ENCODE data around the gene IWS1.
A peak's percentile ranks its signal among the peaks of the same experiment; 100 is the strongest.

Gene IWS1

GRCh38 chr2:127486247-127487058 is 39.8 kb downstream of the IWS1 start:
- no peak for DNase-seq

GRCh38 chr2:127485694-127486071 is 40.6 kb downstream of the IWS1 start:
- peak in 1 of 2 donors; percentile 7 for DNase-seq

DNA sequence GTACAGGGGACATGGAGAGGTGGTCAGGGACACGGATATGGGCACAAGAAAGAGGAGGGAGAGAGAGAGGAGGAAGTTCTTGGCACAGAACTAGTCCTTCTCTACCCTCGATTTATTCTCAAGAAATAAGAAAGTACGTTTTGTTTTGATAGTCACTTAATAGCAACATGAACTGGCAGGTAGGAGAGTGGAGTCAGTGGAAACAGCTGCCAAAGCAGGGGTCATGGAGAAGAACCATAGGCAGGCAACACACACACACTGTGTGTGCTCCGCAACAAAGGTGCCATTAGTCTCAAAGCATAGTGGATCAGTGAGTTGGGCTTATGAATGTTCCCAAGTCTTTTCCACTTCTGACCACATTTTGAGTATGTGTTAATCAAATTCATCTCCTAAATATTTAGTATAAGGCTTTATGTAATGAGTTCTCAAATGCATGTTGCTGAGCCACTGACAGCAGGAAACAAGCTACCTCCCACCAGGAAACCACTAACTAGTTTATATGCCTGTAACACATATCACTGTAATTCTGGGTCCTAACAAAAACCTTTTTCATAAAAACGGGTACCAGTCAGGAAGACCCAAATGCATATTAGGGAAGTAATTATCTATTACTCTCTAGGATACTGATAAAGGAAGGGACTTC is 41.1 kb downstream of the IWS1 start:
- peak in 1 of 2 donors; percentile 13 for DNase-seq

DNA sequence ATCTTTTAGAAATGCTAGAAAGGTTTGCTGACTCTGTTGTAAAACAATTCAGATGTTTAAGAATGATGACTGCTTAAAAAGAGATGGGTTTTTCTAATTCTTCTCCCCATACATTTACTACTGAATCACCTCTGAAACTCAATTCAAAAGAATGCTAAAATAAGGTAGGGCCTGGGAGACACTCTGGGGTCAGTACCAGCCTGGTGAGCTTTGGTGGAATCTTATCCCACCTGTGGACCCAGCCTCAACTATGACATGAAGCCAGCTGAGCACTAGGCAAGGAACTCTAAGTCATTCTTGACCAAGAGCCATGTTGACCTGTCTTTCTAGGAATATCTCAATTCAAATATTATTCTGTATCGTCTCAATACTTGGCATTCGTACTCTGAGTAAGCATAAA is 44.3 kb downstream of the IWS1 start:
- no peak for DNase-seq

DNA sequence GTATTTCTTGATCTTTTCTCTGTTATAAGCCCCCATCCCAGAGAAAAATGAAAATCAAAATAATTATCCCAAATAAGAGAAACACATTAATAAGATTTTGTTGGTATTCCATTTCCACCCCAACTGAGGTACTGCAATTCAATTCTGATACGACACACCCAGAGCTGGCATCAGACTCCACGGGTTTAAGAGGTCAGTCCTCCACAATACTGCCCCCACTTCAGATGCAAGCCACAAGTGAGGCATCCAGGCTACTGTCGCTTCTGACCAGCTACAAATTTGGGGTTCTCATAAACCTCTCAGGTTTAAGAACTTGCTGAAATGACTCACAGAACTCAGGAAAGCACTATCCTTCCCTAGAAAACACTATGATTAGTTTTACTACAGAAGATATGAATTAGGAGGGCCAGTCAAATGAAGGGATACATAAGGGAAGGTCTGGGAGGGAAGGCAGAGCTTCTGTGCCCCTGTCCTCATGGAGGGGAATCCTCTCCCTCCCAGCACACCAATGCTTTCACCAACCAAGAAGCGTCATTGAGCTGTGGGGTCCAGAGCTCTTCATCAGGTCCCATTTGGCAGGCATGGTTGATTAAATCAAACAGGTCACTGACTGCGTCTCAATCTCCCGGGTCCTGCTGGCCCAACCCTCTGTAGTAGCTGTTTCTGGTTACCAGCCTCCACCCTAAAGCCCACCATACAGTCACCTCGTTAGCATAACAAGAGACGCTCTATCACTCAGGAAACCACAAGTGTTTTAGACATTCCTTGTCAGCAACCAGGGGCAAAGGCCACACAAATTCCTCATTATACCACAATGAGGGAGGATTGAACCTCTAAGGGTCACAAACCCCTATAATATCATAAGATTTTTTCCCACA is 46.2 kb downstream of the IWS1 start:
- DNase-seq = no peak

GRCh38 chr2:127479219-127479825 is 47.0 kb downstream of the IWS1 start:
- peak in 1 of 2 donors; percentile 49 for DNase-seq

- DNase-seq = no peak
Observed at GRCh38 chr2:127475788-127476187, 50.5 kb downstream of the IWS1 start.

GRCh38 chr2:127472268-127472667 is 54.0 kb downstream of the IWS1 start:
- no peak for DNase-seq

DNA sequence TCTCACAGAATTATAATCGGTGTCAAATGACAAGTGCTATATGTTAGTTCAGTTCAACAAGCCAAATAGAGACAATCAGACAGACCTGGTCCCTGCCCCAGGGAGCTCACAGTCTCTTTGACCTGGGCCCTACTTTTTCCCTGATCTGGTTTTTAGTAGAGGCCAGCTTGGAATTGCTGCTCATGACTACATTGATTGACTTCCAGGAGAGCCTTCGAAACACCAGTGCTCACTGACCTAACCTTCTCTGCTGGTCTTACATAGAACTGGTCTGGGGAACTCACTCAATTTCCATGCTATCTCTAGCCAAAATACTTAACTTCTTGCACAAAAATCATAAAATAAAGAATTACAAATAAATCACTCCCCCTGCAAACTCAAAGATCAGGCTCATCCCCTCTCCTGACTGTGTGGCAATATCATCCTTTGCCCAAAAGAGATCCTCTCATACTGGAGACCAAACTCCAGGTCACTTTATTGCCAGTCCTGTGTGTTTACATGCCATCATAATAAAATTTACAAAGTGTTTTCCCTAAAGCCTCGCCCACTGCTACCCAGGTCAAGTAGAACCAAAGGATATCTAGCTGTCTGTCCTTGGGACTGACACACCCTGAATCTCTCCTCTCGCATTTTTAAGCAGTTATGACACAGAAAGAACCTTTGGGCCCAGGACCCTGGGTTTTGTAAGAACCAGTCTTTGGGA is 54.9 kb downstream of the IWS1 start:
- DNase-seq = no peak

- no peak for DNase-seq
Observed at GRCh38 chr2:127469974-127470373, 56.3 kb downstream of the IWS1 start.

DNA sequence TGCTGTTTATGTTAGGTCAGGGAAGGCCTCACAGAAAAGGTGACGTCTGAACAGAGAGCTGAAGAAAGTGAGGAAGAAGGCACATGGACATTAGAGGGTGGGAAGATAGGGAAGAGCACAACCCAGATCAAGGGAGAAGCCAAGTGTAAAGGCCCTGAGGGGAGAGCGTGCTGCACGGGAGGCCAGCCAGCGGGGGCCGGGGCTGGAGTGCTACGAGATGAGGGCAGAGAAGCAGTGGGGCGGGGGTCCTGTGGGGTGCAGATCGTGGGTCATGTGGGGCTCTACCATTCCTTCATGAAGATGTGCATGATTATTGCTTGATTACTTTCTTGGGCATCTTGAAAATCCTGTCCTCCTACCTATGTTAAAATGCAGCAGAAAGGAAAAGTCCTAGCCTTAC is 57.2 kb downstream of the IWS1 start:
- DNase-seq = no peak

GRCh38 chr2:127465258-127465657 is 61.0 kb downstream of the IWS1 start:
- no peak for DNase-seq

DNA sequence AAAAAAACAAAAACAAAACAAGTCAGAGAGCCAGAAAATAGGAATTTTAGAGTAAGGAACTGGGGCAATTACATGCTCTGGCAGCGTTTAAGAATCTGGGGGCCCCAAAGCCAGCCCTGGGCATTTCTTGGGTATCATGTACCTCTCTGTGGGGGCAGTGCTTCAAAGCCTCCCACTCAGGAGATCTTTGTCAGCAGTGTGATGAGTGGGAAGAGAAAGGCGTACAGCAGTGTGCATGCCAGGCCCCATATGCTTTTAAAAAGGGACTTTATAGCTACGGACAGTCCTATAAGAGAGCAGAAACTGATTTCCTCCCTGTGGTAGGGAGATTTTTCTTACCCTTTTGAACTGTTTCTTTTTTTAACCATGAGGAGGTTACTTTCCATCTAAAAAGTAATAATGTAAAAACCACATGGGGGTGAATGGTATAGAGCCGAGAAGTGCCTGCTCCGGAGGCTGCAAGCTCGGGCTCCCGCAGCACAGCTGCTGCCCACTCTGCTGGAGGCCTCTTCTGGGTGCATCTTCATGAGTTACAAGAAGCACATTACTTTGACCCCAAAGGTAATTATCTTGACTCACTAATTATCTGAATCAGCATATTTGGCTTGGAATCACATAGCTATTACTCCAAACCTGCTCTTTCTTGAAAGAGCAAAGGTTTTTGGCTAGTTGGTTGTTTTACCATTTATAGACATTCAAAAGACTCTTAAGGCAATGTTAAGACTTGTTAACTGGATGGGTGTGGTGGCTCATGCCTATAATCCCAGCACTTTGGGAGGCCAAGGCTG is 61.6 kb downstream of the IWS1 start:
- no peak for DNase-seq

GRCh38 chr2:127463155-127463991 is 62.9 kb downstream of the IWS1 start:
- DNase-seq = no peak

GRCh38 chr2:127462461-127462860 is 63.8 kb downstream of the IWS1 start:
- no peak for DNase-seq

- DNase-seq = no peak
Observed at GRCh38 chr2:127456960-127457359, 69.3 kb downstream of the IWS1 start.

GRCh38 chr2:127455566-127456493 is 70.5 kb downstream of the IWS1 start:
- DNase-seq = peak in 1 of 2 donors; percentile 28

- DNase-seq = no peak
Observed at GRCh38 chr2:127454595-127455565, 71.4 kb downstream of the IWS1 start.
